ENCODE measurements around the gene FNDC10. TPM values are rescaled to one million over a fixed set of nuclear protein-coding genes. Genes with fewer than 3 reads are reported as not detected.

FNDC10 gene
- total RNA-seq, 1 experiment from 2014 or later, result 30.4 TPM

DNA sequence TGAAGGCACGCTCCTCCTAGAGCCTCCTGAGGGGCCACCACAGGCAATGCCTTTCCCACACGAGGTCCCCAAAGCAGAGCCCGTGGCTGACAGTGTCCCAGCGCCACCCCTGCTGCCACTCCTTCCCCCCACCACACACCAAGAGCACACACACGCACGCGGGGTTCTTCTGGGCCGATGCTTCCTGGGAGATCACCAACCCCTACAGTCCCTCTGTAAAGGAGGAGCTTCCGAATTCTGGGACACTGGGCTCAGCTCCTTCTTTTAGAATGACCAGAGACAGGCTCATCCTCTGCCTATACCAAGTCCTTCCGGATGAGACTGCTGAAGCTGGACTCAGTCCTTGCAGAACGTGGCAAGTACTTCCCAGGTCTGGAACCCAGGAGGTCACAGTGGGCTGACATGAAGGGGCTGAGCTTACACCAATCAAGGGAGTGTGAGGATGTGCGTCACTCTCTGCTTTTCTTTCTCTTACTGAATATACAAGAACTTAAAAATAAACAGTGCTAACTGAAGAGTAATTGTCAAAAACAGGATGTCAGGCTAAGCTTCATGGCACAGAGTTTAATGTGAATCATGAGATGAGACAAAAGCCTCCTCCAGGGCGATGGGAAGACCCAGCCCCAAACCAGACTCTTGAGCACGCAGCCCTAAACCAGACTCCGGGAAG is 38.0 kb downstream of the FNDC10 start:
- DNase-seq (ENCODE audit: low spot score) (no peak), ATAC-seq (no peak)
- no peaks in the 10 kb centered on the region for H3K4me1 Mint-ChIP-seq
- ChIA-PET POLR2A (no interaction called here), CTCF (no interaction called here)
- no peaks in the 10 kb centered on the region for H3K9me3 Mint-ChIP-seq
- no peak overlapping the region for H3K27ac Mint-ChIP-seq
- peaks cover 35% of the 10 kb centered on the region for H3K36me3 Mint-ChIP-seq
- no peak for TF ChIP-seq FOXJ3 (CRISPR knock-in tag; IDR thresholded peaks at IDR 0.05; ENCODE audit: borderline replicate concordance)
- no peak for TF ChIP-seq TP53 (CRISPR knock-in tag; IDR thresholded peaks at IDR 0.05)
- TF ChIP-seq EMX1 (CRISPR knock-in tag; IDR thresholded peaks at IDR 0.05), result no peak
- no peak overlapping the region for H3K4me3 Mint-ChIP-seq
- H3K27me3 Mint-ChIP-seq (ENCODE audit: low read depth), result no peaks in the 10 kb centered on the region

DNA sequence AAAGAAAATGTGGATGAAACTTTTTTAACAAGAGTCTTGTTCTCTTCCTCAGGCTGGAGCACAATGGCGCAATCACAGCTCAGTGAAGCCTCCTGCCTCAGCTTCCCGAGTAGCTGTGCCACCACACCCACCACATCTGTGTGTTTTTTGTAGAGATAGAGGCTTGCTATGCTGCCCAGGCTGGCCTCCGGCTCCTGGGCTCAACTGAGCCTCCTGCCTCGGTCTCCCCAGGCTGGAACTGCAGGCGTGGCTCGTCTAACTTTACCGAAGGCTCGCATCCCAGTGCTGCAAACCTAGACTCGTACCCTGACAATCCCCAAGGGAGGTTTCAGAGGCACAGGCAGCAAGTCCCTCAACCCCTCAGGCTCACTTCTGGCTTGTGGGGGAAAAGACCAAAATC is 39.8 kb downstream of the FNDC10 start:
- Mint-ChIP-seq H3K27ac (no peak overlapping the region), H3K9me3 (no peaks in the 10 kb centered on the region), H3K4me3 (no peak overlapping the region), H3K4me1 (no peaks in the 10 kb centered on the region), H3K36me3 (peaks cover 28% of the 10 kb centered on the region), H3K27me3 (ENCODE audit: low read depth) (no peaks in the 10 kb centered on the region)
- ATAC-seq, result no peak
- CTCF ChIA-PET, result interaction anchor here (1.3 kb wide), 1 partner anchor 9 kb away, joined by 4 read pairs; no protein-coding TSS in a partner anchor
- no peak for DNase-seq (ENCODE audit: low spot score)
- POLR2A ChIA-PET, result no interaction called here
- no peak for TF ChIP-seq ESRRA (CRISPR knock-in tag; IDR thresholded peaks at IDR 0.05; ENCODE audit: borderline replicate concordance)
- TF ChIP-seq CREM (CRISPR knock-in tag; IDR thresholded peaks at IDR 0.05), result no peak
- TF ChIP-seq EMX1 (CRISPR knock-in tag; IDR thresholded peaks at IDR 0.05), result no peak
- no peak for TF ChIP-seq JUN (CRISPR knock-in tag; IDR thresholded peaks at IDR 0.05)
- no peak for TF ChIP-seq FOXK1 (CRISPR knock-in tag; IDR thresholded peaks at IDR 0.05)
- TF ChIP-seq, protein P1, sequence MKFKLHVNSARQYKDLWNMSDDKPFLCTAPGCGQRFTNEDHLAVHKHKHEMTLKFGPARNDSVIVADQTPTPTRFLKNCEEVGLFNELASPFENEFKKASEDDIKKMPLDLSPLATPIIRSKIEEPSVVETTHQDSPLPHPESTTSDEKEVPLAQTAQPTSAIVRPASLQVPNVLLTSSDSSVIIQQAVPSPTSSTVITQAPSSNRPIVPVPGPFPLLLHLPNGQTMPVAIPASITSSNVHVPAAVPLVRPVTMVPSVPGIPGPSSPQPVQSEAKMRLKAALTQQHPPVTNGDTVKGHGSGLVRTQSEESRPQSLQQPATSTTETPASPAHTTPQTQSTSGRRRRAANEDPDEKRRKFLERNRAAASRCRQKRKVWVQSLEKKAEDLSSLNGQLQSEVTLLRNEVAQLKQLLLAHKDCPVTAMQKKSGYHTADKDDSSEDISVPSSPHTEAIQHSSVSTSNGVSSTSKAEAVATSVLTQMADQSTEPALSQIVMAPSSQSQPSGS (CRISPR knock-in tag; IDR thresholded peaks at IDR 0.05; ENCODE audit: borderline replicate concordance, low read depth), result no peak
- no peak for TF ChIP-seq ZBTB21 (CRISPR knock-in tag; IDR thresholded peaks at IDR 0.05; ENCODE audit: borderline replicate concordance)
- TF ChIP-seq, protein P2, sequence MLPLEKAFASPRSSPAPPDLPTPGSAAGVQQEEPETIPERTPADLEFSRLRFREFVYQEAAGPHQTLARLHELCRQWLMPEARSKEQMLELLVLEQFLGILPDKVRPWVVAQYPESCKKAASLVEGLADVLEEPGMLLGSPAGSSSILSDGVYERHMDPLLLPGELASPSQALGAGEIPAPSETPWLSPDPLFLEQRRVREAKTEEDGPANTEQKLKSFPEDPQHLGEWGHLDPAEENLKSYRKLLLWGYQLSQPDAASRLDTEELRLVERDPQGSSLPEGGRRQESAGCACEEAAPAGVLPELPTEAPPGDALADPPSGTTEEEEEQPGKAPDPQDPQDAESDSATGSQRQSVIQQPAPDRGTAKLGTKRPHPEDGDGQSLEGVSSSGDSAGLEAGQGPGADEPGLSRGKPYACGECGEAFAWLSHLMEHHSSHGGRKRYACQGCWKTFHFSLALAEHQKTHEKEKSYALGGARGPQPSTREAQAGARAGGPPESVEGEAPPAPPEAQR (CRISPR knock-in tag; IDR thresholded peaks at IDR 0.05), result no peak
- TF ChIP-seq SMAD3 (CRISPR knock-in tag; IDR thresholded peaks at IDR 0.05; ENCODE audit: borderline replicate concordance), result no peak
- TF ChIP-seq, protein P3, sequence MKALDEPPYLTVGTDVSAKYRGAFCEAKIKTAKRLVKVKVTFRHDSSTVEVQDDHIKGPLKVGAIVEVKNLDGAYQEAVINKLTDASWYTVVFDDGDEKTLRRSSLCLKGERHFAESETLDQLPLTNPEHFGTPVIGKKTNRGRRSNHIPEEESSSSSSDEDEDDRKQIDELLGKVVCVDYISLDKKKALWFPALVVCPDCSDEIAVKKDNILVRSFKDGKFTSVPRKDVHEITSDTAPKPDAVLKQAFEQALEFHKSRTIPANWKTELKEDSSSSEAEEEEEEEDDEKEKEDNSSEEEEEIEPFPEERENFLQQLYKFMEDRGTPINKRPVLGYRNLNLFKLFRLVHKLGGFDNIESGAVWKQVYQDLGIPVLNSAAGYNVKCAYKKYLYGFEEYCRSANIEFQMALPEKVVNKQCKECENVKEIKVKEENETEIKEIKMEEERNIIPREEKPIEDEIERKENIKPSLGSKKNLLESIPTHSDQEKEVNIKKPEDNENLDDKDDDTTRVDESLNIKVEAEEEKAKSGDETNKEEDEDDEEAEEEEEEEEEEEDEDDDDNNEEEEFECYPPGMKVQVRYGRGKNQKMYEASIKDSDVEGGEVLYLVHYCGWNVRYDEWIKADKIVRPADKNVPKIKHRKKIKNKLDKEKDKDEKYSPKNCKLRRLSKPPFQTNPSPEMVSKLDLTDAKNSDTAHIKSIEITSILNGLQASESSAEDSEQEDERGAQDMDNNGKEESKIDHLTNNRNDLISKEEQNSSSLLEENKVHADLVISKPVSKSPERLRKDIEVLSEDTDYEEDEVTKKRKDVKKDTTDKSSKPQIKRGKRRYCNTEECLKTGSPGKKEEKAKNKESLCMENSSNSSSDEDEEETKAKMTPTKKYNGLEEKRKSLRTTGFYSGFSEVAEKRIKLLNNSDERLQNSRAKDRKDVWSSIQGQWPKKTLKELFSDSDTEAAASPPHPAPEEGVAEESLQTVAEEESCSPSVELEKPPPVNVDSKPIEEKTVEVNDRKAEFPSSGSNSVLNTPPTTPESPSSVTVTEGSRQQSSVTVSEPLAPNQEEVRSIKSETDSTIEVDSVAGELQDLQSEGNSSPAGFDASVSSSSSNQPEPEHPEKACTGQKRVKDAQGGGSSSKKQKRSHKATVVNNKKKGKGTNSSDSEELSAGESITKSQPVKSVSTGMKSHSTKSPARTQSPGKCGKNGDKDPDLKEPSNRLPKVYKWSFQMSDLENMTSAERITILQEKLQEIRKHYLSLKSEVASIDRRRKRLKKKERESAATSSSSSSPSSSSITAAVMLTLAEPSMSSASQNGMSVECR (CRISPR knock-in tag; IDR thresholded peaks at IDR 0.05; ENCODE audit: borderline replicate concordance), result no peak
- TF ChIP-seq TEAD1 (CRISPR knock-in tag; IDR thresholded peaks at IDR 0.05), result no peak
- TF ChIP-seq, protein P4, sequence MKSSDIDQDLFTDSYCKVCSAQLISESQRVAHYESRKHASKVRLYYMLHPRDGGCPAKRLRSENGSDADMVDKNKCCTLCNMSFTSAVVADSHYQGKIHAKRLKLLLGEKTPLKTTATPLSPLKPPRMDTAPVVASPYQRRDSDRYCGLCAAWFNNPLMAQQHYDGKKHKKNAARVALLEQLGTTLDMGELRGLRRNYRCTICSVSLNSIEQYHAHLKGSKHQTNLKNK (CRISPR knock-in tag; IDR thresholded peaks at IDR 0.05), result no peak
- TF ChIP-seq, protein P5, sequence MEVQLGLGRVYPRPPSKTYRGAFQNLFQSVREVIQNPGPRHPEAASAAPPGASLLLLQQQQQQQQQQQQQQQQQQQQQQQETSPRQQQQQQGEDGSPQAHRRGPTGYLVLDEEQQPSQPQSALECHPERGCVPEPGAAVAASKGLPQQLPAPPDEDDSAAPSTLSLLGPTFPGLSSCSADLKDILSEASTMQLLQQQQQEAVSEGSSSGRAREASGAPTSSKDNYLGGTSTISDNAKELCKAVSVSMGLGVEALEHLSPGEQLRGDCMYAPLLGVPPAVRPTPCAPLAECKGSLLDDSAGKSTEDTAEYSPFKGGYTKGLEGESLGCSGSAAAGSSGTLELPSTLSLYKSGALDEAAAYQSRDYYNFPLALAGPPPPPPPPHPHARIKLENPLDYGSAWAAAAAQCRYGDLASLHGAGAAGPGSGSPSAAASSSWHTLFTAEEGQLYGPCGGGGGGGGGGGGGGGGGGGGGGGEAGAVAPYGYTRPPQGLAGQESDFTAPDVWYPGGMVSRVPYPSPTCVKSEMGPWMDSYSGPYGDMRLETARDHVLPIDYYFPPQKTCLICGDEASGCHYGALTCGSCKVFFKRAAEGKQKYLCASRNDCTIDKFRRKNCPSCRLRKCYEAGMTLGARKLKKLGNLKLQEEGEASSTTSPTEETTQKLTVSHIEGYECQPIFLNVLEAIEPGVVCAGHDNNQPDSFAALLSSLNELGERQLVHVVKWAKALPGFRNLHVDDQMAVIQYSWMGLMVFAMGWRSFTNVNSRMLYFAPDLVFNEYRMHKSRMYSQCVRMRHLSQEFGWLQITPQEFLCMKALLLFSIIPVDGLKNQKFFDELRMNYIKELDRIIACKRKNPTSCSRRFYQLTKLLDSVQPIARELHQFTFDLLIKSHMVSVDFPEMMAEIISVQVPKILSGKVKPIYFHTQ (CRISPR knock-in tag; IDR thresholded peaks at IDR 0.05), result no peak
- TF ChIP-seq JAZF1 (CRISPR knock-in tag; IDR thresholded peaks at IDR 0.05), result no peak
- no peak for TF ChIP-seq CREB1 (CRISPR knock-in tag; IDR thresholded peaks at IDR 0.05)
- TF ChIP-seq MXD4 (CRISPR knock-in tag; IDR thresholded peaks at IDR 0.05; ENCODE audit: borderline replicate concordance), result no peak
- no peak for TF ChIP-seq ZNF396 (CRISPR knock-in tag; IDR thresholded peaks at IDR 0.05; ENCODE audit: borderline replicate concordance)
- TF ChIP-seq, protein P6, sequence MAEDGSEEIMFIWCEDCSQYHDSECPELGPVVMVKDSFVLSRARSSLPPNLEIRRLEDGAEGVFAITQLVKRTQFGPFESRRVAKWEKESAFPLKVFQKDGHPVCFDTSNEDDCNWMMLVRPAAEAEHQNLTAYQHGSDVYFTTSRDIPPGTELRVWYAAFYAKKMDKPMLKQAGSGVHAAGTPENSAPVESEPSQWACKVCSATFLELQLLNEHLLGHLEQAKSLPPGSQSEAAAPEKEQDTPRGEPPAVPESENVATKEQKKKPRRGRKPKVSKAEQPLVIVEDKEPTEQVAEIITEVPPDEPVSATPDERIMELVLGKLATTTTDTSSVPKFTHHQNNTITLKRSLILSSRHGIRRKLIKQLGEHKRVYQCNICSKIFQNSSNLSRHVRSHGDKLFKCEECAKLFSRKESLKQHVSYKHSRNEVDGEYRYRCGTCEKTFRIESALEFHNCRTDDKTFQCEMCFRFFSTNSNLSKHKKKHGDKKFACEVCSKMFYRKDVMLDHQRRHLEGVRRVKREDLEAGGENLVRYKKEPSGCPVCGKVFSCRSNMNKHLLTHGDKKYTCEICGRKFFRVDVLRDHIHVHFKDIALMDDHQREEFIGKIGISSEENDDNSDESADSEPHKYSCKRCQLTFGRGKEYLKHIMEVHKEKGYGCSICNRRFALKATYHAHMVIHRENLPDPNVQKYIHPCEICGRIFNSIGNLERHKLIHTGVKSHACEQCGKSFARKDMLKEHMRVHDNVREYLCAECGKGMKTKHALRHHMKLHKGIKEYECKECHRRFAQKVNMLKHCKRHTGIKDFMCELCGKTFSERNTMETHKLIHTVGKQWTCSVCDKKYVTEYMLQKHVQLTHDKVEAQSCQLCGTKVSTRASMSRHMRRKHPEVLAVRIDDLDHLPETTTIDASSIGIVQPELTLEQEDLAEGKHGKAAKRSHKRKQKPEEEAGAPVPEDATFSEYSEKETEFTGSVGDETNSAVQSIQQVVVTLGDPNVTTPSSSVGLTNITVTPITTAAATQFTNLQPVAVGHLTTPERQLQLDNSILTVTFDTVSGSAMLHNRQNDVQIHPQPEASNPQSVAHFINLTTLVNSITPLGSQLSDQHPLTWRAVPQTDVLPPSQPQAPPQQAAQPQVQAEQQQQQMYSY (CRISPR knock-in tag; IDR thresholded peaks at IDR 0.05), result no peak

Data from WTC11 (cell line).